22Rv1 (cell line): ENCODE results near the gene ZFYVE28.

ENCODE experiments used
- ZFX ChIP-seq: fragments of 450-650 bp; IDR thresholded peaks from 2 replicates; pipeline ENCODE4 v1.6.1; 2017; ENCODE audit warnings: antibody characterized with exemption, borderline replicate concordance
- TF ChIP-seq, protein P1 (sequence below): fragments of 450-650 bp; IDR thresholded peaks from 2 replicates; pipeline ENCODE4 v1.5.1; 2017; ENCODE audit warnings: mild to moderate bottlenecking

DNA sequence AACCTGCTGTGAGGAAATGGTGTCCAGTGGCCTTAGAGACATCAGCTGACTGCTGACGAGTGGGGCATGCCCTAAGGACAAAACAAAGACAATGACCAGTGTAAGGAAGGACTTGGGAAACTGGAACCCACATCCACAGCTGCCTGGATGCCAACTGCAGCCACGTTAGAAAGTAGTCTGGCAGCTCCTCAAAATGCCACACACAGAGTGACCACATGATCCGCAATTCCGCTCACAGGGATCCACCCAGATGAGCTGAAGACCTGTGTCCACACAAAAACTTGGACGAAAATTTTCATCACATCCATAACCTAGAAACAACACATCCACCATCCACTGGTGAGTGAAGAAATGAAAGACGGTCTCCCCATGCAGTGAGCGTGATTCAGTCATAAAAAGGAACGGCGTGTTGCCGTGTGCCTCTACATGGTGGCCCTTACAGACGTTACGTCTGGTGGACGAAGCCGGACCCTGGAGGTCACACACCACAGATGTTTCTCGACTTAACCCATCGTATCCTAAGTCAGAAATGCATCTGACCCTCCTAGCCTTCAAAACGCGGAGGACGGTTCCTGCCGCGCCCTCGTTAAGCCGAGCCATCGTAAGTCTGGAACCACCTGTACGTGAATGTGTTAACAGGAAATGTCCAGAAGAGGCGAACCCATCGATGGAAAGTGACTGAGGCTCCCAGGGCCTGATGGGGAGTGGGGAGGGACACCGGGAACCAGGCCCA lies 115.9 kb downstream of the ZFYVE28 start:
- TF ChIP-seq, protein P1, sequence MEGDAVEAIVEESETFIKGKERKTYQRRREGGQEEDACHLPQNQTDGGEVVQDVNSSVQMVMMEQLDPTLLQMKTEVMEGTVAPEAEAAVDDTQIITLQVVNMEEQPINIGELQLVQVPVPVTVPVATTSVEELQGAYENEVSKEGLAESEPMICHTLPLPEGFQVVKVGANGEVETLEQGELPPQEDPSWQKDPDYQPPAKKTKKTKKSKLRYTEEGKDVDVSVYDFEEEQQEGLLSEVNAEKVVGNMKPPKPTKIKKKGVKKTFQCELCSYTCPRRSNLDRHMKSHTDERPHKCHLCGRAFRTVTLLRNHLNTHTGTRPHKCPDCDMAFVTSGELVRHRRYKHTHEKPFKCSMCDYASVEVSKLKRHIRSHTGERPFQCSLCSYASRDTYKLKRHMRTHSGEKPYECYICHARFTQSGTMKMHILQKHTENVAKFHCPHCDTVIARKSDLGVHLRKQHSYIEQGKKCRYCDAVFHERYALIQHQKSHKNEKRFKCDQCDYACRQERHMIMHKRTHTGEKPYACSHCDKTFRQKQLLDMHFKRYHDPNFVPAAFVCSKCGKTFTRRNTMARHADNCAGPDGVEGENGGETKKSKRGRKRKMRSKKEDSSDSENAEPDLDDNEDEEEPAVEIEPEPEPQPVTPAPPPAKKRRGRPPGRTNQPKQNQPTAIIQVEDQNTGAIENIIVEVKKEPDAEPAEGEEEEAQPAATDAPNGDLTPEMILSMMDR, result no peak
- TF ChIP-seq ZFX, result no peak
